SK-MEL-5 (cell line): ENCODE data around the gene PDIK1L. TPM values are rescaled to one million over a fixed set of nuclear protein-coding genes. Genes with fewer than 3 reads are reported as not detected.

Experiments used
- DNase-seq: peaks from one replicate; pipeline ENCODE4 v3.0.0-alpha.2; 2016; ENCODE audit warnings: low read depth, low spot score
- in situ Hi-C: cut with HindIII; loops from 2 replicates; pipeline ENCODE4 v1.10.0; 2016; ENCODE audit warnings: low sequenced_read_pairs, high pct_unique_total_duplicates, low pct_unique_long_range_greater_than_20kb
- total RNA-seq: library from RNA; depleted of rRNA; stranded (reverse); fragments of >200 nt; shearing (Covaris generic); gene quantifications from 2 replicates; pipeline ENCODE4 v1.2.3, GENCODE V29; 2014

Gene PDIK1L
- total RNA-seq, 1 experiment from 2014 or later = 6.4 TPM

- in situ Hi-C loops = no loop called here
- peak; percentile 60 for DNase-seq
Observed at GRCh38 chr1:26110731-26111529, 694 bp upstream of the PDIK1L start.

- no peak for DNase-seq
- in situ Hi-C loops = no loop called here
Observed at GRCh38 chr1:26112407-26112775, 767 bp downstream of the PDIK1L start.

GRCh38 chr1:26114165-26114927, 2.7 kb downstream of the PDIK1L start:
- in situ Hi-C loops = no loop called here
- DNase-seq = no peak

DNA sequence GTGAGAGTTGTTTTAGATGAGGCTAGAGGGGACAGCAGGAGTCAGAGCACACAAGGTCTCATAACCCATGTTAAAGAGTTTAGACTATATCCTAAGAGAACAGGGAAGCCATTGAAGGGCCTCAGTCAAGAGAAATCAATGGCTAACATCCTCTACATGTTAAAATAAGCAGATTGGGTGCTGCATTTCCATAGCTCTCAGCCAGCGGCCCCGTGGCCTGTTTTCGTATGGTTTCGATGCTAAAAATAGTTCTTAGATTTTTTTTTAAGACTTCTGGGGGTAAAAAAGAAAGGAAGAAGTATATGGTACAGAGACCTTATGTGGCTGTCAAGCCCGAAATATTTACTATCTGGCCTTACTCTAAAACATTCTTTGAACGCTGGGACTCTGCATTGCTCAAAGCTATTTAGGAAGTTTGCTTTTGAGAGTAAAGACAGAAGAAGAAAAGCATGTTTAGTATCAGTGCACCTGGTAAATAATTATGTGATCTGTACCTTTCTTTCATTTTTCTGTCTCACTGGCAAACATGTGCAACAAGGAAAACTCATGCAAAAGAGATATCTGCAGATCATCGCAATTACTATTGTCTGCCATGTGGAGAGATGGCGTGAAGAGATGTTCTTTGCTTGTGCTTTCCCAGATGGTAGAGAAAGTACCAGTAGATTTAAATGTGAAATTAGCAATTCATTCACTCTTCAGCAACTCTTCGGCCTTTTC, 8.4 kb downstream of the PDIK1L start:
- no peak for DNase-seq
- in situ Hi-C loops = no loop called here

DNA sequence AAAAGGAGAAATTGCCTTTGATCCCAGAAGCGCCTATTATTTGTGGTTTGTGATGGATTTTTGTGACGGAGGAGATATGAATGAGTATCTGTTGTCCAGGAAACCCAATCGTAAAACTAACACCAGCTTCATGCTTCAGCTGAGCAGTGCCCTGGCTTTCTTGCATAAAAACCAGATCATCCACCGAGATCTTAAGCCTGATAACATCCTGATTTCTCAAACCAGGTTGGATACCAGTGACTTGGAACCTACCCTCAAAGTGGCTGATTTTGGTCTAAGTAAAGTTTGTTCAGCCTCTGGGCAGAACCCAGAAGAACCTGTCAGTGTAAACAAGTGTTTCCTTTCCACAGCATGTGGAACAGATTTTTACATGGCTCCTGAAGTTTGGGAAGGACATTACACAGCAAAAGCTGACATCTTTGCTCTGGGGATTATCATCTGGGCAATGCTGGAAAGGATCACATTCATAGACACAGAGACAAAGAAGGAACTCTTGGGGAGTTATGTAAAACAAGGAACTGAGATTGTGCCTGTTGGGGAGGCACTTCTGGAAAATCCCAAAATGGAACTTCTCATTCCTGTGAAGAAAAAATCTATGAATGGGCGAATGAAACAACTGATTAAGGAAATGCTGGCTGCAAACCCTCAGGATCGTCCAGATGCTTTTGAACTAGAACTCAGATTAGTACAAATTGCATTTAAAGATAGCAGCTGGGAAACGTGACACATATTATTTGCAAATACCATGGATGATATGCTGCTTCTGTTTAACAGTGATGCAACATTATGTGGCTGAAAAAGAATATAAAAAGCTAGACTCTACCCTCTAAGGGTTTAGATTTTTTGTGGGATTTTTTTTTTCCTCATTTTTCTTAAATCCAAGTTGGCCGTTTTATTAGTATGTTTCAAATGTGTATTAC, 10.5 kb downstream of the PDIK1L start:
- in situ Hi-C loops = no loop called here
- peak; percentile 46 for DNase-seq

DNA sequence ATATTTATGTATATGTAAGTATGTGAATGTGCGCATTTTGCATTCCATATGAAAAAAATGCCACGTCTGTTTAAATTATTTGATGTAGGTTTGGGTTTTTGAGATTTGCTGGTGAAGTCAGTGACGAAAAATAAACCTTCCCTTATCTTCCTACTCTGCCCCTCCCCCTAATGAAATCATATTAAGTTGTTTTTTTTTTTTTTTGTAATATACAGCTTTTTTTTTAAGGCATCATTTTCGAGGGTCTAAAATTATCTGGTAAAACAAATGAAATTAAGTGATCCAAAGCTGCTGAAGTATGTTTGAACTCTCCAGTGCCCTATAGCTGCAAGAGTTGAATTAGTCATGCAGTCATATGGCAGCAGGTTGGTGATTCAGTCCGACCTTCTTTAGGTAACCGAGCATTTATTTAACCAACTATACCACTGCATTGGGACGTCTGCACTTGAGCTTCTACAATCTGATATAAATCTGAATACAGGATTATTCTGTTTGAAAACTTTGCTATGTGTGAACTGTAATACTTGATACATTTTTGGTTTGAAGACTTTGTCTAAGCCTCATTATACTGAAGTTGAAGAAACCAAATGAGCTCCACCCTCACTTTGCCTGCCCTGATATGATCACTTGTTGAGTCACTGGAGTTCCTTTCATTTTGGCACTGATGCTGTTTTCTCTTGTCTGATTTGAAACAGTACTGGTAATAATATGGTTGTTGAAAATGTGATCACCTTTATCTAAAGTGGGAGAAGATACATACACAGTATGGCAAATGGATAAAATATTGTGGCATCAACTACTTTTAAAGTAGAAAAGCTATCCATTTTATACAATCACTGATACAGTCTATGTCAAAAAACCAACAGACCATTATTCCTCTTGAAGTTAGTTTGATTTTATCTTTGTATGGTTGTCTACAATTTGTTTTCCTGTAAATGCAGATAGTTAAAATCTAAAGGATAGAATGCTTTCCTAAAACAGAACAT, 11.7 kb downstream of the PDIK1L start:
- DNase-seq = no peak
- in situ Hi-C loops = no loop called here

DNA sequence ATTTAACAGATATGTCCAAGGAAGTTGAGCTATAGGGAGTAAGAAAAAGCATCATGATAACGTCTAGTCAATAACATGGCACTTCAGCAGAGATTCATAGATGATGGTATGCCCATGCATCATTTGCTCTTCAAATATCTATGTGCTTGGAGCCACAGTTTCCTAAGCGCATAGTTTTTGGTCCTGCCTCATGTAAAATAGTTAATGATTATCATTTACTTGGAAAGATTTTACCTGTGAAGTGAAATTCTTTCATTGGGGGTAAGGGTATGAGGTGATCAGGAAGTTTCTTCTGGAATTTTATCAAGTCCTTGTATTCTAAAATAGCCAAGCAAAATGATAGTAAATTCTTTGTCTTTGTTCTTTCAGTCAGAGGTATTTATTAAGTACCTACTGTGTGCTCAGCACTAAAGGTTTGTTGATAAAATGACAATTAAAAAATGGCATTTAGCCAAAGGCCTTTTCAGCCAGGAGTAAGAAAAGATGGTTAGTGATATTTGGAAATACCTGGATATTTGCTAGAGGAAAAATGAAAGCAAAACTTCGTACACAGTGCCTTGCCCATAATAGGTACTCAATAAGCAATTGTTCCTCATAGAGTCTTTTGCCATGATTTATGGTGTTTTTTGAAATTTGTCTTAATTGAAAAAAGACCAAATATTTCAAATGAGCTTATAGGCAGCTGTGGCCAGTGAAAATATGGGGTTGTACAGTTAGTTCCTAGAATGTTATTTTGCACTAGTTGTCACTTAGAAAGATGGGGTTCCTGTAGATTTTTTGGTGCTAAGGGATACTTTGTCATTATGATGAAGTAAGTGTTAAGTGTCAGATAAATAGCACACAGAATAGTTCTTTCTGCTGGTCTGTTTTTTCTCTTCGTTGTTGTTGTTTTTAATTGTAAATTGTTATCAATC, 13.1 kb downstream of the PDIK1L start:
- no peak for DNase-seq
- in situ Hi-C loops = no loop called here

GRCh38 chr1:26125382-26125781, 13.8 kb downstream of the PDIK1L start:
- in situ Hi-C loops = no loop called here
- DNase-seq = no peak

- DNase-seq = no peak
- in situ Hi-C loops = no loop called here
Observed at GRCh38 chr1:26125946-26126320, 14.3 kb downstream of the PDIK1L start.

DNA sequence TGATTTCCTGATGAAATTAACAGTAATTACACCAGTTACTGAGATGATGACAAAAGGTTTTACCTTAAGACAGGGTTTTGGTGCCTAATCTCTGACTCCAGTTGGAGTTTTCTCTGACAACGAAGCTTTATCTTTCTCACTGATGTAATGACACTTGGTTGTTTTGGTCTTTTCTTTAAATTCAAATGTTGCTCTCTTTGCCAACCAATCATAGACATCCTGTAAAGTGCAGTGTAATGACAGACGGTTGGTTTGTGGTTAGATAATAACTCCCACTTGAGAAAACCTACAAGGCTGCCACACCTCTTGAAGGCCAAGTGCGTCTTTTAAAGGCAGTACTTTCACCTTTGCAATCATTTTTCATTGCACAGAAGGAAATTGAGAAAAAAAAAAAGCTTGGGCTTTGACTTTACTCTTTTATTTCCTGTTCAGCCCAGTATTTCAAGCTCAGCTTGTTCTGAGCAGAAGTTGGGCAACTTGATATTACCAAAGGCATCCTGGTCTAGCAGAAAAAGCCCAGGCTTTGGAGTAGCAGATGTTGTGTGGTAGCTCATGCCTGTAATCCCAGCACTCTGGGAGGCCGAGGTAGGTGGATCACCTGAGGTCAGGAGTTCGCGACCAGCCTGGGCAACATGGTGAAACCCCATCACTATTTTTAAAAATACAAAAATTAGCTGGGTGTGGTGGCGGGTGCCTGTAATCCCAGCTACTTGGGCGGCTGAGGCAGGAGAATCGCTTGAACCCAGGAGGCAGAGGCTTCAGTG, 14.9 kb downstream of the PDIK1L start:
- in situ Hi-C loops = no loop called here
- DNase-seq = no peak

- in situ Hi-C loops = no loop called here
- no peak for DNase-seq
Observed at GRCh38 chr1:26127235-26128163, 15.9 kb downstream of the PDIK1L start.

DNA sequence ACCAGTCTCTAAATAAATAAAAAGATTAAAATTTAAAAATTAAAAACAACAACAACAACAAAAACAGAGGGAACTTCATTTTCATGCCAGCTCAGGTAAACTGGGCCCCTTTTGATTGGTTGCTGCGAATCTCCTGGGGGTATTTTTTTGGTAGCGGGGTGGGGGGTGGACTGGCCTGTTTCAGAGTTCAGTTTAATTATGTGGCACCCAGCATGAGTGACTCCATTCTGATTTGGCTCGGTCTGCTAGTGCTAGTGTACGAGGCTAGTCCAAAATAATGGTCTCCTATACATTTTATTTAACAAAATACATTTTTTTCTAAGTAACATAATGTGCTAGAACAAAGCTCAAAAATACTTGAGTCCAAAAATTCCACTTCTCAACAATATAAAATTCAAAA, 18.2 kb downstream of the PDIK1L start:
- in situ Hi-C loops = no loop called here
- no peak for DNase-seq

DNA sequence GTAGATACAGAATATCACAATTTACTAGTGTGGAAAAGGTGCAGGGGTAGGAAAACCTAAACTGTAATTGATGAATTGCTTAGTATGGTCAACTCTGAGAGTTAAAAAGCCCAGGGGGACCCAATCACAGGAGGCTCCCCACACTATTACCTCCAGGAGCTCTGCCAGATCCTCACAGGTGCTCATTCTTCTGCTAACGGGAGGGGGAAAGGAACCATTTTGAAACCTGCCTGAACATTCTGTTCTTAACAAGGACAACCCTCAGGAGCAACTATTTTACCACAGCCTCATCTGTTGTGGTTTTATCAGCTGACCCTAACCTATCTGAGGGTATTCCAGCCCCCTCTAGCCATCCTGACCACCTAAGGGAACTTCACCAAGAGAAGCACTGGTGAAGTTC, 19.1 kb downstream of the PDIK1L start:
- in situ Hi-C loops = no loop called here
- DNase-seq = no peak
